ENCODE data around the gene TTC16. TPM values are rescaled to one million over a fixed set of nuclear protein-coding genes. Genes with fewer than 3 reads are reported as not detected.

Gene TTC16
- total and polyA plus RNA-seq, 2 donors (not counting 3 experiments of a cell fraction or from before 2014, with no cell fraction given), result not detected

DNA sequence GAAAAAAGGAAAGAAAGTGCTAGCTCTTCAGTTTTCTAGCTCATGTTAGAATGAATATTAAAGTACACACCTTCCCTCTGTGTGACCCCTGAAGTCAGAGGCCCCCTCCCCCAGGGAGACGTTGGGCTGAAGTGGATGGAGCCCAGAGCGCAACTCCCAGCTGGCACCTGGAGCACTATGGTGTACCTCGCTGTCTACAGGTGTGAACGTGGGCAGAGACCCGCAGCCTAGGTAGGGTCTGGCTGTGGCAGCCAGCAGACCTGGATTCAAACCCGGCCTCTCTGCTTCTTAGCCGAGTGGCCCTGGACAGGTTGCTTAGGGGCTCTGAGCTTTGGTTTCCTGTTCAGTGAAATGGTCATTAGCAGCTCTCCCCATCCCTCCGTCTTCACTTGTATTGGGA lies 12.9 kb downstream of the TTC16 start:
- no peak for TF ChIP-seq CTCF (IDR thresholded peaks at IDR 0.05; ENCODE audit: extremely low read depth in 1 of 2, insufficient read depth in 1 of 2, low read depth in 1 of 2, low read length in 2 of 2)
- no peak for TF ChIP-seq POLR2A (IDR thresholded peaks at IDR 0.05; ENCODE audit: low read depth, low read length)
- TF ChIP-seq JUN (IDR thresholded peaks at IDR 0.05; ENCODE audit: borderline replicate concordance, insufficient read depth, insufficient read length, low read depth), result no peak
- TF ChIP-seq, protein P1, sequence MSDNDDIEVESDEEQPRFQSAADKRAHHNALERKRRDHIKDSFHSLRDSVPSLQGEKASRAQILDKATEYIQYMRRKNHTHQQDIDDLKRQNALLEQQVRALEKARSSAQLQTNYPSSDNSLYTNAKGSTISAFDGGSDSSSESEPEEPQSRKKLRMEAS (IDR thresholded peaks at IDR 0.05; ENCODE audit: insufficient read depth, insufficient read length), result no peak
- no peak for TF ChIP-seq EZH2 (IDR thresholded peaks at IDR 0.05; ENCODE audit: borderline replicate concordance, low read depth, low read length, severe bottlenecking)
- no peak for TF ChIP-seq MYC (IDR thresholded peaks at IDR 0.05; ENCODE audit: low read depth, low read length)
- H3K36me3 ChIP-seq (ENCODE audit: control insufficient read depth in 2 of 2, extremely low read depth in 1 of 2, insufficient read depth in 2 of 2, low read length in 2 of 2), result peaks cover 0 to 12% of the 10 kb centered on the region in 2 experiments
- FAIRE-seq (no peak), DNase-seq (ENCODE audit: low read depth, low spot score) (no peak)
- no peaks in the 10 kb centered on the region for H3K4me1 ChIP-seq (ENCODE audit: control insufficient read depth, extremely low read depth, insufficient read depth, low read length)
- H3K79me2 ChIP-seq (ENCODE audit: control insufficient read depth, insufficient read depth, low read length), result no peaks in the 10 kb centered on the region
- ChIA-PET POLR2A (no interaction called here), CTCF (interaction anchor here (1.4 to 1.9 kb wide), 2 partner anchors 13 to 139 kb away, joined by 3 to 6 read pairs; partner anchors contain the start of genes PTRH1 and TTC16)
- H4K20me1 ChIP-seq (replicated peaks; ENCODE audit: control insufficient read depth, extremely low read depth, insufficient read depth, low read length), result no peaks in the 10 kb centered on the region
- no peaks in the 10 kb centered on the region for H3K9me3 ChIP-seq (replicated peaks; ENCODE audit: control insufficient read depth, insufficient read depth, low read length)
- H3K9me1 ChIP-seq (replicated peaks; ENCODE audit: control insufficient read depth, extremely low read depth, insufficient read depth, low read length), result no peaks in the 10 kb centered on the region
- H3K27me3 ChIP-seq (ENCODE audit: control insufficient read depth in 2 of 2, insufficient read depth in 2 of 2, low read length in 2 of 2), result no peaks in the 10 kb centered on the region
- H2AFZ ChIP-seq (ENCODE audit: low read depth, low read length), result no peak overlapping the region
- dilution Hi-C loops (cut with MboI; ENCODE audit: extremely low pct_ligation_motif_present, low sequenced_read_pairs) (no loop called here), intact Hi-C loops (cut with micrococcal nuclease) (no loop called here)
- H3K4me2 ChIP-seq (ENCODE audit: insufficient read depth, low read length), result no peak overlapping the region
- H3K4me3 ChIP-seq (replicated peaks in 1 of 3; ENCODE audit: insufficient read depth in 1 of 3, low read depth in 1 of 3, low read length in 3 of 3), result no peak overlapping the region
- no TSS peak for BruUV-seq (replicated peaks)
- no peak overlapping the region for H3K27ac ChIP-seq (ENCODE audit: insufficient read depth, low read depth, low read length)
- H3K9ac ChIP-seq (replicated peaks; ENCODE audit: extremely low read depth, insufficient read depth, low read length), result no peak overlapping the region
